ENCODE measurements around the gene MRPL54.

DNA sequence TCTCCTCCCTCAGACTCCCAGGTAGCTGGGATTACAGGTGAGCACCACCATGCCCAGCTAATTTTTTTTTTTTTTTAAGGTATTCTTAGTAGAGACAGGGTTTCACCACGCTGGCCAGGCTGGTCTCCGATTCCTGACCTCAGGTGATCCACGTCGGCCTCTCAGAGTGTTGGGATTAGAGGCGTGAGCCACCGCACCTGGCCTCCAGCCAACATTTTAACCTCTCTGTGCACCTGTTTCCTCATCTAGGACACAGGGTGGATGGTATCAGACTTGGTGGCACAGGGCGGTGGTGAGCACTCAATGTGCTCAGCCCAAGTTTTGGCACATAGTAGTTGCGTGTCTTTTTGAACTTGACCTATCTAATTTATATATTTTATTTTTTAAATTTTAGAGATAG, 13.5 kb upstream of the MRPL54 start:
- TF ChIP-seq, protein P1, sequence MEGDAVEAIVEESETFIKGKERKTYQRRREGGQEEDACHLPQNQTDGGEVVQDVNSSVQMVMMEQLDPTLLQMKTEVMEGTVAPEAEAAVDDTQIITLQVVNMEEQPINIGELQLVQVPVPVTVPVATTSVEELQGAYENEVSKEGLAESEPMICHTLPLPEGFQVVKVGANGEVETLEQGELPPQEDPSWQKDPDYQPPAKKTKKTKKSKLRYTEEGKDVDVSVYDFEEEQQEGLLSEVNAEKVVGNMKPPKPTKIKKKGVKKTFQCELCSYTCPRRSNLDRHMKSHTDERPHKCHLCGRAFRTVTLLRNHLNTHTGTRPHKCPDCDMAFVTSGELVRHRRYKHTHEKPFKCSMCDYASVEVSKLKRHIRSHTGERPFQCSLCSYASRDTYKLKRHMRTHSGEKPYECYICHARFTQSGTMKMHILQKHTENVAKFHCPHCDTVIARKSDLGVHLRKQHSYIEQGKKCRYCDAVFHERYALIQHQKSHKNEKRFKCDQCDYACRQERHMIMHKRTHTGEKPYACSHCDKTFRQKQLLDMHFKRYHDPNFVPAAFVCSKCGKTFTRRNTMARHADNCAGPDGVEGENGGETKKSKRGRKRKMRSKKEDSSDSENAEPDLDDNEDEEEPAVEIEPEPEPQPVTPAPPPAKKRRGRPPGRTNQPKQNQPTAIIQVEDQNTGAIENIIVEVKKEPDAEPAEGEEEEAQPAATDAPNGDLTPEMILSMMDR (conservative IDR thresholded peaks at IDR 0.05 in 1 of 2, IDR thresholded peaks at IDR 0.05 in 1 of 2; ENCODE audit: low read depth in 1 of 2, low read length in 2 of 2), result no peak
- TF ChIP-seq EZH2 (IDR thresholded peaks at IDR 0.05; ENCODE audit: low read length, missing control alignments), result no peak
